ENCODE results near the gene POC1A.

- no peak for TF ChIP-seq EZH2 (IDR thresholded peaks at IDR 0.05; ENCODE audit: borderline replicate concordance, low read depth, low read length, poor library complexity, severe bottlenecking)
- TF ChIP-seq, protein P1, sequence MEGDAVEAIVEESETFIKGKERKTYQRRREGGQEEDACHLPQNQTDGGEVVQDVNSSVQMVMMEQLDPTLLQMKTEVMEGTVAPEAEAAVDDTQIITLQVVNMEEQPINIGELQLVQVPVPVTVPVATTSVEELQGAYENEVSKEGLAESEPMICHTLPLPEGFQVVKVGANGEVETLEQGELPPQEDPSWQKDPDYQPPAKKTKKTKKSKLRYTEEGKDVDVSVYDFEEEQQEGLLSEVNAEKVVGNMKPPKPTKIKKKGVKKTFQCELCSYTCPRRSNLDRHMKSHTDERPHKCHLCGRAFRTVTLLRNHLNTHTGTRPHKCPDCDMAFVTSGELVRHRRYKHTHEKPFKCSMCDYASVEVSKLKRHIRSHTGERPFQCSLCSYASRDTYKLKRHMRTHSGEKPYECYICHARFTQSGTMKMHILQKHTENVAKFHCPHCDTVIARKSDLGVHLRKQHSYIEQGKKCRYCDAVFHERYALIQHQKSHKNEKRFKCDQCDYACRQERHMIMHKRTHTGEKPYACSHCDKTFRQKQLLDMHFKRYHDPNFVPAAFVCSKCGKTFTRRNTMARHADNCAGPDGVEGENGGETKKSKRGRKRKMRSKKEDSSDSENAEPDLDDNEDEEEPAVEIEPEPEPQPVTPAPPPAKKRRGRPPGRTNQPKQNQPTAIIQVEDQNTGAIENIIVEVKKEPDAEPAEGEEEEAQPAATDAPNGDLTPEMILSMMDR (conservative IDR thresholded peaks at IDR 0.05; ENCODE audit: low read depth, low read length), result no peak
Observed at GRCh38 chr3:52202384-52203077, 48.3 kb upstream of the POC1A start.

All from A673 (cell line).